Lower leg skin (tissue), 3 donors: ENCODE measurements around the gene EXOC6.
"Not testable (repeated sequence)": the region's sequence is repeated elsewhere in the genome, so short reads cannot be mapped to it uniquely, and the experiment has no call there.

ENCODE experiments used
- POLR2A ChIP-seq, 2 donors: fragments of 450-650 bp; IDR thresholded peaks; one replicate each; pipeline ENCODE4 v1.6.1; 2016 to 2017; ENCODE audit warnings: antibody characterized with exemption in 2 of 2, mild to moderate bottlenecking in 1 of 2, moderate library complexity in 1 of 2
- TF ChIP-seq, protein P1 (sequence below), 3 donors: fragments of 450-650 bp; IDR thresholded peaks; one replicate each; pipeline ENCODE4 v1.5.1; 2016; ENCODE audit warnings: antibody characterized with exemption in 3 of 3, mild to moderate bottlenecking in 3 of 3, moderate library complexity in 2 of 3

DNA sequence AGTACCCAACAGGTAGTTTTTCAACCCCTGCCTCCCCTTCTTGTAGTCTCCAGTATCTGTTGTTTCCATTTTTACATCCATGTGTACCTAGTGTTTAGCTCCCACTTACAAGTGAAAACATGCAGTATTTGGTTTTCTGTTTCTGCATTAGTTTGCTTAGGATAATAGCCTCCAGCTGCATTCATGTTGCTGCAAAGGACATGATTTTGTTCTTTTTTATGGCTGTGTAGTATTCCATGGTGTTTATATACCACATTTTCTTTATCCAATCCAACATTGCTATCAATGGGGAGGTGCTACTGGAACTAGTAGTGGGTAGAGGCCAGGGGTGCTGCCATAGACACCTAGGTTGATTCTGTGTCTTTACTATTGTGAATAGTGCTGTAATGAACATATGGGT, 104.3 kb downstream of the EXOC6 start:
- TF ChIP-seq, protein P1, sequence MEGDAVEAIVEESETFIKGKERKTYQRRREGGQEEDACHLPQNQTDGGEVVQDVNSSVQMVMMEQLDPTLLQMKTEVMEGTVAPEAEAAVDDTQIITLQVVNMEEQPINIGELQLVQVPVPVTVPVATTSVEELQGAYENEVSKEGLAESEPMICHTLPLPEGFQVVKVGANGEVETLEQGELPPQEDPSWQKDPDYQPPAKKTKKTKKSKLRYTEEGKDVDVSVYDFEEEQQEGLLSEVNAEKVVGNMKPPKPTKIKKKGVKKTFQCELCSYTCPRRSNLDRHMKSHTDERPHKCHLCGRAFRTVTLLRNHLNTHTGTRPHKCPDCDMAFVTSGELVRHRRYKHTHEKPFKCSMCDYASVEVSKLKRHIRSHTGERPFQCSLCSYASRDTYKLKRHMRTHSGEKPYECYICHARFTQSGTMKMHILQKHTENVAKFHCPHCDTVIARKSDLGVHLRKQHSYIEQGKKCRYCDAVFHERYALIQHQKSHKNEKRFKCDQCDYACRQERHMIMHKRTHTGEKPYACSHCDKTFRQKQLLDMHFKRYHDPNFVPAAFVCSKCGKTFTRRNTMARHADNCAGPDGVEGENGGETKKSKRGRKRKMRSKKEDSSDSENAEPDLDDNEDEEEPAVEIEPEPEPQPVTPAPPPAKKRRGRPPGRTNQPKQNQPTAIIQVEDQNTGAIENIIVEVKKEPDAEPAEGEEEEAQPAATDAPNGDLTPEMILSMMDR (IDR thresholded peaks at IDR 0.05): not testable (repeated sequence)
- not testable (repeated sequence) for TF ChIP-seq POLR2A (IDR thresholded peaks at IDR 0.05)
